HEK293T (cell line): ENCODE data around the gene CCNE1.

Experiments
- BHLHE40 ChIP-seq: fragments of 450-650 bp; IDR thresholded peaks from 2 replicates; pipeline ENCODE4 v1.6.1; 2016; ENCODE audit warnings: mild to moderate bottlenecking, moderate library complexity, borderline replicate concordance
- FOXA1 ChIP-seq: fragments of 450-650 bp; IDR thresholded peaks from 2 replicates; pipeline ENCODE4 v1.6.1; 2016; ENCODE audit warnings: mild to moderate bottlenecking
- FOXM1 ChIP-seq: fragments of 450-650 bp; IDR thresholded peaks from 2 replicates; pipeline ENCODE4 v1.6.1; 2017; ENCODE audit warnings: mild to moderate bottlenecking, borderline replicate concordance
- NFRKB ChIP-seq: fragments of 450-650 bp; IDR thresholded peaks from 2 replicates; pipeline ENCODE4 v1.6.1; 2016; ENCODE audit warnings: mild to moderate bottlenecking, moderate library complexity

DNA sequence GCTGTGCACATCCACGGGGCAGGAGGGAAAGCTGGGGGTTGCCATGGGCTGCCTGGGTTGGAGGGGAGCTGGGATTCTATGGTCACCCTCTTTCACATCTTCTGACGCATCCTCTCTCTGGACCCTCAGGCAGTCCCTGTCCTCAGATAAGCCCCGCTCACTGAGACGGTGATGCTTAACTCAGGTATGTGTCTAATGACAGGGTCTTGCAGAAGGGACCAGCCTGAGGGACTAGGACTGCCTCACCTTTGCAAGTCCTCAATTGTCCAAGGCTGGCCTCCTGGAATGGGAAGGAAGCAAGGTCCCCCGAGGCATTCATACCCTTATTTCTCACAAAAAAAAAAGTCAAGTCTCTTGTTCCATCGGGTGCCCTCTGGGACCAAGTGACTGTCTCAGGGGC lies 37.7 kb upstream of the CCNE1 start:
- TF ChIP-seq FOXA1 (no peak), NFRKB (no peak), FOXM1 (no peak), BHLHE40 (no peak)
